ENCODE measurements around the gene KLHL35.
"Not testable (repeated sequence)": the region's sequence is repeated elsewhere in the genome, so short reads cannot be mapped to it uniquely, and the experiment has no call there.

The KLHL35 gene

DNA sequence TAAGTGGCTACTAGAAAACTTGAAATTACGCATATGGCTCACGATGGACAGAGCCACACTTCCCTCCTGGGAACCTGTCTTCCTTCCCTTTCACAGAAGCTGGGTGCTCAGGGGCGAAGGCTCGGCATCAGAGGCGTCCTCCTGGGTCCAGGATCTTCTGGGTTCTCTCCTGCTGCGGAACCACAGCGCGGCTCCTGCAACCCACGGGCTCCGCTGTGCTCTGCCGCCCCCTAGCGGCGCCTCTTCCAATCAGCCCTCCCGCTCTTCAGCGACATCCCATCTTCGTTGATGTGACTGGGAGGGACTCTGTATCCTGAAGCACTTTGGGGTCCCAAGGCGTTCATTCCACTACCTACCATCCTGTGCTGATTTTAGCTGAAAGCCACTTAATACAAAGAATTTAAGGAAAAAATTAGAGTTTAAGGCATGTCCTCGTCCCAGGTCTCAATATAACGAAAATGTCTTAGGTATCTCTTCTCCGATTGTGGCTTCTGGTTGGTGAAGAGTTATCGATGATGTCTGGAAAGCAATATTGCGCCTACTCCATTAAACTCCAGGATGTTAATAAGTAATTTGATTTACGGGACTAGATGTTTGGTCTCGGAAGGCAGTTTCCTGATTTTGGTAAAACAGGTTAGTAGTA, 48.4 kb downstream of the KLHL35 start:
- TF ChIP-seq, protein P1, sequence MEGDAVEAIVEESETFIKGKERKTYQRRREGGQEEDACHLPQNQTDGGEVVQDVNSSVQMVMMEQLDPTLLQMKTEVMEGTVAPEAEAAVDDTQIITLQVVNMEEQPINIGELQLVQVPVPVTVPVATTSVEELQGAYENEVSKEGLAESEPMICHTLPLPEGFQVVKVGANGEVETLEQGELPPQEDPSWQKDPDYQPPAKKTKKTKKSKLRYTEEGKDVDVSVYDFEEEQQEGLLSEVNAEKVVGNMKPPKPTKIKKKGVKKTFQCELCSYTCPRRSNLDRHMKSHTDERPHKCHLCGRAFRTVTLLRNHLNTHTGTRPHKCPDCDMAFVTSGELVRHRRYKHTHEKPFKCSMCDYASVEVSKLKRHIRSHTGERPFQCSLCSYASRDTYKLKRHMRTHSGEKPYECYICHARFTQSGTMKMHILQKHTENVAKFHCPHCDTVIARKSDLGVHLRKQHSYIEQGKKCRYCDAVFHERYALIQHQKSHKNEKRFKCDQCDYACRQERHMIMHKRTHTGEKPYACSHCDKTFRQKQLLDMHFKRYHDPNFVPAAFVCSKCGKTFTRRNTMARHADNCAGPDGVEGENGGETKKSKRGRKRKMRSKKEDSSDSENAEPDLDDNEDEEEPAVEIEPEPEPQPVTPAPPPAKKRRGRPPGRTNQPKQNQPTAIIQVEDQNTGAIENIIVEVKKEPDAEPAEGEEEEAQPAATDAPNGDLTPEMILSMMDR (IDR thresholded peaks at IDR 0.05; ENCODE audit: low read depth, low read length) = peak; percentile 96
- H3K4me3 ChIP-seq (ENCODE audit: low read depth, low read length) = no peak overlapping the region

DNA sequence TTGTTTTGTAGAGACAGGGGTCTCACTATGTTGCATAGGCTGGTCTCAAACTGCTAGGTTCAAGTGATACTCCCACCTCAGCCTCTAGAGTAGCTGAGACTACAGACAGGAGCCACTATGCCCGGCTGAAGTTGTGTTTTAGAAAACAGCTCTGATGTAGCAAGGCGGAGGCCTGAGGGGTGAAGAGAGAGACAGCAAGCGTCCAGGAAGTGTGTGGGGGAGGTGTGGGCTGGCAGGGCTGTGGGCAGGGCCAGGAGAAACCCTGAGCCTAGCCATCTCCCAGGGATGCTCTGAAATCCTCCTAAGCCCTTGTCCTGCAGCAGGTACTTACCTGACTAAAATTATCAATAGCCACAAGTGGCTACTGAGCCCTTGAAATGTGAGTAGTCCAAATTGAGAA, 49.8 kb downstream of the KLHL35 start:
- no peak overlapping the region for H3K4me3 ChIP-seq (ENCODE audit: low read depth, low read length)
- TF ChIP-seq, protein P1 (IDR thresholded peaks at IDR 0.05; ENCODE audit: low read depth, low read length) = no peak

DNA sequence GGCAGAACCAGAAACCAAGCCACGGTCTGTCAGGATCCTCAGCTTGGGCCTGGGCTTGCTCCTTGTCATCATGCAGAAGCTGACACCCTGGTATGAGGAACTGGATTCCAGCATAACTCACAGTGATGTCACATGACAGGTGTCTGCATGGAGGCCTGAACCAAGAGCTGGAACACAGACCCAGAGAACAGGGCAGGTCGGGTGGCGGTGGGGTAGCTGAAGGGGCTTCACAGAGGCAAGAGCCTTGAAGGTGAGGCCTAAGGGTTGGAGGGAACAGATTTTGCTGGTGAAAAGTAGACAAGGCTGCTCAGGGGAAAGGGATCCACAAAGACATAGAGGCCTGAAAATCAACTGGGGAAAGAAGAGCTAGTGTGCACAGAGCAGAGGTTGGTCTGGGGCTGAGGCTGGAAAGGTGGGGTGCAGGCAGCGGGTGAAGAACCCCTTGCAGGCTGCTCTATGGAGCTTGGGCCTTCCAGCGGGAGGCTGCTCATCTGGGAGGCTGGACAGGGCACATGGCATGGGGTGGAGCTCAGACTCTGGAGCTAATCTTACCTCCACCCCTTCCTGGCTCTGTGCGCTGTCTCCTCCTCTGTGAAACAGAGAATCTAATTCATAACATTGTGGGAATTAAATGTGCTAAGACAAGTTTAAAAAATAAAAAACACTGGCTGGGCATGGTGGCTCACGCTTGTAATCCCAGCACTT, 52.1 kb downstream of the KLHL35 start:
- TF ChIP-seq, protein P1 (IDR thresholded peaks at IDR 0.05; ENCODE audit: low read depth, low read length) = no peak
- no peak overlapping the region for H3K4me3 ChIP-seq (ENCODE audit: low read depth, low read length)

DNA sequence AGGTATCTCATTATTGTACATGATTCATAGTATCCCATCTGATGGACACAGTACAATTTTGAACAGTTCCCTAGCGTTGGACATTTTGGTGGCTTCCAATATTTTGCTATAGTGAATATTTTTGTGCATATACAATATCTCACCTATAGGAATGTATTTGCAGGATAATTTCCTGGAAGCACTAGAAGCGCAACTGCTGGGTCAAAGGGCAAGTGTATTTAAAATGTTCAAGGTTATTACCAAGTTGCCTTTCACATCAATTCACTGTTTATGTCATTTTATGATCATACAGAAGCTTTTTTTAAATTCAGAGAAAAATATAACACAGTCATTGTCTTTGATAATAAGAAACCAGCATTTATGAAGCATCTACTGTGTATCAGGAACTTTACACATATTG, 52.8 kb downstream of the KLHL35 start:
- TF ChIP-seq, protein P1 (IDR thresholded peaks at IDR 0.05; ENCODE audit: low read depth, low read length) = no peak
- no peak overlapping the region for H3K4me3 ChIP-seq (ENCODE audit: low read depth, low read length)

DNA sequence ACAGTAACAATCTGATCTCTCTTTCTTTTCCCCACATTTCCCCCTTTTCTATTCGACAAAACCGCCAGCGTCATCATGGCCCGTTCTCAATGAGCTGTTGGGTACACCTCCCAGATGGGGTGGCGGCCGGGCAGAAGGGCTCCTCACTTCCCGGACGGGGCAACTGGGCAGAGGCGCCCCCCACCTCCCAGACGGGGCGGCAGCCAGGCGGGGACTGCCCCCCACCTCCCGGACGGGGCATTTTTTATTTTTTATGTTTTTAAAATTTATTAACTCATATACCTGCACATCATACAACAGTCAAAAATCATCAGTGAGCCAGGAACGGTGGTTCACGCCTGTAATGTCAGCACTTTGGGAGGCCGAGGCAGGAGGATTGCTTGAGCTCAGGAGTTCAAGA, 54.2 kb downstream of the KLHL35 start:
- H3K4me3 ChIP-seq (ENCODE audit: low read depth, low read length) = not testable (repeated sequence)

DNA sequence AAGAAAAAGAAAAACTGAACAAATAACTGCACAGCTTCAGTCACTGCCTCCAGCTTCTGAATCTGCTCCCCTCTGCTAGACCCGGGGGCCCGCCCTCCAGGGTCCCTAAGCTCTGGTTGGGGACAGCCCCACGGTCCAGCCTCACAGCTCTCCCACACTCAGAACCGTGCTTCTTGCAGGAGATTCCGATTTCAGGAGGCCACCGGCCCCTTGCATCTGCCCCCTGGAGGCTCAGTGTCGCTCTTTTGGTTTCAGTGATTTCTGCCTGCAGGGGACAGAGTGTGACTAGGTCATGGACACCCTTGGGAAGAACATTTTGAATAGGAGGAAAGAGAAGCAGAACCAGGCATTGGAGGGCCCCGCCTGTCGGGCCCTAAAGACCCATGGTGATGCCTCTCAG, 56.8 kb downstream of the KLHL35 start:
- no peak overlapping the region for H3K4me3 ChIP-seq (ENCODE audit: low read depth, low read length)
- TF ChIP-seq, protein P1 (IDR thresholded peaks at IDR 0.05; ENCODE audit: low read depth, low read length) = no peak; the same call in 1 of the 2 replicates

DNA sequence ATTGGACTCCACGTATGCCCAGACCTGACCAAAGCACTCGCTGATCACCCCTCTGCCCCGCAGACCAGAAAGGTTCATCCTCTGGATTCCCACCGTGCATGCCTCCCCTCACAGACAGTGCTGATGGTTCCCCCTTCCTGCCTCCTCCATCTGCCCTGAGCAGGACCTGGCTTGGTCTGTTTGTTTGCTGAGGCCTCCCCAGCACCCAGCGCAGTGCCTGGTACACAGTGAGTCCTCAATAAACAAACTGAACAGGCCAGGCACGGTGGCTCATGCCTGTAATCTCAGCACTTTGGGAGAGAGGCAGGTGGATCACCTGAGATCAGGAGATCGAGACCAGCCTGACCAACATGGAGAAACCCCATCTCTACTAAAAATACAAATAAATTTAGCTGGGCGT, 57.4 kb downstream of the KLHL35 start:
- TF ChIP-seq, protein P1 (IDR thresholded peaks at IDR 0.05; ENCODE audit: low read depth, low read length) = no peak
- no peak overlapping the region for H3K4me3 ChIP-seq (ENCODE audit: low read depth, low read length)
